GM12864 (cell line): Measurements from ENCODE around the gene LAMA4.

Experiments
- DNase-seq: peaks from one replicate; pipeline ENCODE4 v3.0.0-alpha.2; 2011; ENCODE audit warnings: low read depth
- H3K4me3 ChIP-seq: 2 replicates; pipeline ENCODE4 v1.5.1; 2011; ENCODE audit warnings: mild to moderate bottlenecking, low read depth, low read length, control low read depth
- TF ChIP-seq, protein P1 (sequence below): IDR thresholded peaks from 2 replicates; pipeline ENCODE4 v1.5.1; 2011; ENCODE audit warnings: low read depth, mild to moderate bottlenecking, moderate library complexity, low read length, control low read depth, inconsistent platforms; ENCODE audit errors: missing control alignments

Gene LAMA4

DNA sequence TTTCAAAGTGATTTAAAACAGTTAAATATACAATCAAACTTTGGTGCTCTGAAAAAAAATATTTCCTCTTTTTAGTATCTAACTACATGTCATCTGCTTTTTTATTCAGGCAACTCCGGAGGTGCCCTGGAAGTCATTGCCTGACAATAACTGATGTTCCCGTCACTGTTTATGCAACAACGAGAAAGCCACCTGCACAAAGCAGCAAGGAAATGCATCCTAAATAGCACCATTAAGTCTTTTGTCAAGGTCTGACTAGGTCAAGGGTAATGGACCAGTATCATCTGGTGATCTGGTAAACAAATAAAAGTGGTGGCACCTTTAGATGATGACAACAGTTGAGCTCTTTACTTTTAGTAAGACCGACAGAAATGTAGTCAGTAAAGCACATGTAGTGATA is 153.8 kb downstream of the LAMA4 start:
- no peak overlapping the region for H3K4me3 ChIP-seq
- no peak for DNase-seq
- TF ChIP-seq, protein P1, sequence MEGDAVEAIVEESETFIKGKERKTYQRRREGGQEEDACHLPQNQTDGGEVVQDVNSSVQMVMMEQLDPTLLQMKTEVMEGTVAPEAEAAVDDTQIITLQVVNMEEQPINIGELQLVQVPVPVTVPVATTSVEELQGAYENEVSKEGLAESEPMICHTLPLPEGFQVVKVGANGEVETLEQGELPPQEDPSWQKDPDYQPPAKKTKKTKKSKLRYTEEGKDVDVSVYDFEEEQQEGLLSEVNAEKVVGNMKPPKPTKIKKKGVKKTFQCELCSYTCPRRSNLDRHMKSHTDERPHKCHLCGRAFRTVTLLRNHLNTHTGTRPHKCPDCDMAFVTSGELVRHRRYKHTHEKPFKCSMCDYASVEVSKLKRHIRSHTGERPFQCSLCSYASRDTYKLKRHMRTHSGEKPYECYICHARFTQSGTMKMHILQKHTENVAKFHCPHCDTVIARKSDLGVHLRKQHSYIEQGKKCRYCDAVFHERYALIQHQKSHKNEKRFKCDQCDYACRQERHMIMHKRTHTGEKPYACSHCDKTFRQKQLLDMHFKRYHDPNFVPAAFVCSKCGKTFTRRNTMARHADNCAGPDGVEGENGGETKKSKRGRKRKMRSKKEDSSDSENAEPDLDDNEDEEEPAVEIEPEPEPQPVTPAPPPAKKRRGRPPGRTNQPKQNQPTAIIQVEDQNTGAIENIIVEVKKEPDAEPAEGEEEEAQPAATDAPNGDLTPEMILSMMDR: no peak

GRCh38 chr6:112096901-112097300 is 157.5 kb downstream of the LAMA4 start:
- no peak overlapping the region for H3K4me3 ChIP-seq
- no peak for DNase-seq
- TF ChIP-seq, protein P1: no peak

- peak overlapping the region; percentile 77 for H3K4me3 ChIP-seq
- DNase-seq: no peak
- TF ChIP-seq, protein P1: no peak
Observed at GRCh38 chr6:112087916-112088315, 166.5 kb downstream of the LAMA4 start.

DNA sequence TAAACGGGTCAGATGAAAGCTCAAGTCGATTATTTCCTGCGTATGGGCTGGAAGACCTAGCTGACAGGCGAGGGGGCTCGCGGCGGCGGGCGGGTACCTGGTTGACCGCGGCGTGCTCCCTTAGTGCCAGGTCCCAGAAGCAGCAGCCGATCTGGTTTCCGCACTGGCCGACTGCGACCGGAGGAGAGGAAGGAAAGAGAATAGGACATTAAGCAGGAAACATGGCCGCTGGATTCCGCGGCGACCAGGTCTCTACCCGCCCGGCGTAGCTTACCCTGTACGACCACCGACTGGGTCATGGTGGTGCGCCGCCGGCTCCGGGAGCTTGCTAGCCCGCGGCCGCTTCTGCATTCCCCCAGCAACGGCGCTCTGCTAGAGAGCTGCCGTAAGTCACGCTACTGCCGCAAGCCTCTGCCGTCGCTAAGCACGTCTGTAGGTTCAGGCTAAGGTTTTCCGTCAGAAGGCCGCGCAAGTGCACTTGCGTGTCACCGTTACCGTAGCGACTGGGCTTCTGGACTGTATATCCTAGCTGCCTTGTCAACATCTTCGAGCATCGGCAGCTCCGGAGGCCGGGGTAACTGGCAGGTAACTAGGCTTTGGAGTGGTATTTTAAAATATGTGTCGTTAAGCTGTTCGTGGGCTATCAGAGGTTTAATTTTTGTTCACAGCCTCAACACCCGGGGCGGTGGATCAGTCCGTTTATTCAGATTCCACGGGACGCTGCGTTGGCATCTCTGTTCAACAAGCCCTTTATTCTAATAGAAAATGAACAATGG is 167.0 kb downstream of the LAMA4 start, which contains the start of the genes FAM229B and TUBE1:
Gene FAM229B, plus strand, starts transcription at position 456 of the 776 bp plus-strand sequence. CDS start 11,693 bp downstream, outside the sequence.
Gene TUBE1, minus strand, starts transcription at position 347 of the 776 bp plus-strand sequence. Its CDS starts 48 bp downstream, at position 299.
- TF ChIP-seq, protein P1: no peak
- DNase-seq: peak; percentile 91
- H3K4me3 ChIP-seq: peak within 1 kb of the TSS; percentile 77

DNA sequence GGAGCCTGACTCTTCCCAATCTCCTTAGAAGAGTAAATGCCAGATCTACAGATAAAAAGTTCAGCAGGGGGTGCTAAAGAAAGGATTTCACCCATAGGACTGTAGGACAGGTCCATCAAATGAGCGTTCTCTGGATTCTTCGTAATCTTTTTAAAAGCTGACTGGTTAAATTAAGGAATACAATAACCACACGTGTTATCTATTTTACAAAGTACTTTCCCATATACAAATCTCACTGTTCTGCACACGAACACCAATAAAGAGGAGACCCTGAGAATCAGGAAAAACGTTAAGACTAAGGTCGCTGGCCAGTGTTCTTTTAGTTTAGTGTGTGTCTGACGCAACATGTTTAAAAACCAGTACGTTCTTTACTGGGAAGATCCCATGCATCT is 167.6 kb downstream of the LAMA4 start:
- TF ChIP-seq, protein P1: peak; percentile 14
- DNase-seq: no peak
- H3K4me3 ChIP-seq: peak overlapping the region; percentile 77

- H3K4me3 ChIP-seq: no peak overlapping the region
- TF ChIP-seq, protein P1: no peak
- no peak for DNase-seq
Observed at GRCh38 chr6:112085286-112086065, 168.9 kb downstream of the LAMA4 start.
